Liver (tissue), 3 donors: Measurements from ENCODE around the gene KLK3.

Experiments used
- MAX ChIP-seq: IDR thresholded peaks from 2 replicates; pipeline ENCODE4 v1.6.1; 2016; ENCODE audit warnings: antibody characterized with exemption
- REST ChIP-seq: IDR thresholded peaks from 2 replicates; pipeline ENCODE4 v1.6.1; 2016; ENCODE audit warnings: antibody characterized with exemption, mild to moderate bottlenecking
- TF ChIP-seq, protein P1 (sequence below): fragments of 150-350 bp; IDR thresholded peaks from 2 replicates; pipeline ENCODE4 v1.5.1; 2017; ENCODE audit warnings: improper control_type of control experiment, low read depth, low read length; ENCODE audit not compliant: missing input control
- TF ChIP-seq, protein P2 (sequence below): IDR thresholded peaks from 2 replicates; pipeline ENCODE4 v1.6.1; 2016; ENCODE audit warnings: antibody characterized with exemption
- donor health status: healthy.
- donor health status: healthy.

DNA sequence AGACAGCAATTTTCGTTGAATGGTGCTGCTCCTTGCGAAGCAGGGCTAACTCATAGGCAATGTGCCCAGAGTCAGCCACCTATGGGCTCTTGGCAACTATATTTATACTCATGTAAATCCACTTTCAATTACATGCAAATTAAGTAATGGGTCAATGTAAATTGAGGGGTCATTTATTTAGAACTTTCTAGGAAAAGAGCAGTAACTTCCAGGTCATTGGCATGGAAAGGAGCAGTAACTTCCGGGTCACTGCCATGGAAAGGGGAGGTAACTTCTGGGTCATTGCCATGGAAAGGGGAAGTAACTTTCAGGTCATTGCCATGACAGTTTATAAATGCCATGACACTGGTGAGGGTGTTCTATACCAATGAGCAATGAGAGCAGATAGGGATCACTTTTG is 44.9 kb downstream of the KLK3 start:
- TF ChIP-seq, protein P1, sequence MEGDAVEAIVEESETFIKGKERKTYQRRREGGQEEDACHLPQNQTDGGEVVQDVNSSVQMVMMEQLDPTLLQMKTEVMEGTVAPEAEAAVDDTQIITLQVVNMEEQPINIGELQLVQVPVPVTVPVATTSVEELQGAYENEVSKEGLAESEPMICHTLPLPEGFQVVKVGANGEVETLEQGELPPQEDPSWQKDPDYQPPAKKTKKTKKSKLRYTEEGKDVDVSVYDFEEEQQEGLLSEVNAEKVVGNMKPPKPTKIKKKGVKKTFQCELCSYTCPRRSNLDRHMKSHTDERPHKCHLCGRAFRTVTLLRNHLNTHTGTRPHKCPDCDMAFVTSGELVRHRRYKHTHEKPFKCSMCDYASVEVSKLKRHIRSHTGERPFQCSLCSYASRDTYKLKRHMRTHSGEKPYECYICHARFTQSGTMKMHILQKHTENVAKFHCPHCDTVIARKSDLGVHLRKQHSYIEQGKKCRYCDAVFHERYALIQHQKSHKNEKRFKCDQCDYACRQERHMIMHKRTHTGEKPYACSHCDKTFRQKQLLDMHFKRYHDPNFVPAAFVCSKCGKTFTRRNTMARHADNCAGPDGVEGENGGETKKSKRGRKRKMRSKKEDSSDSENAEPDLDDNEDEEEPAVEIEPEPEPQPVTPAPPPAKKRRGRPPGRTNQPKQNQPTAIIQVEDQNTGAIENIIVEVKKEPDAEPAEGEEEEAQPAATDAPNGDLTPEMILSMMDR: no peak
- TF ChIP-seq MAX (no peak), REST (no peak)
- TF ChIP-seq, protein P2, sequence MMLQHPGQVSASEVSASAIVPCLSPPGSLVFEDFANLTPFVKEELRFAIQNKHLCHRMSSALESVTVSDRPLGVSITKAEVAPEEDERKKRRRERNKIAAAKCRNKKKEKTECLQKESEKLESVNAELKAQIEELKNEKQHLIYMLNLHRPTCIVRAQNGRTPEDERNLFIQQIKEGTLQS: no peak
